CMK (cell line): ENCODE data around the gene PCDH15.

ENCODE experiments used
- DNase-seq: peaks from one replicate; pipeline ENCODE4 v3.0.0-alpha.2; 2010; ENCODE audit warnings: low read depth

The PCDH15 gene

GRCh38 chr10:54125098-54125747 is 675.8 kb downstream of the PCDH15 start:
- no peak for DNase-seq

GRCh38 chr10:54124209-54124885 is 676.7 kb downstream of the PCDH15 start:
- no peak for DNase-seq

DNA sequence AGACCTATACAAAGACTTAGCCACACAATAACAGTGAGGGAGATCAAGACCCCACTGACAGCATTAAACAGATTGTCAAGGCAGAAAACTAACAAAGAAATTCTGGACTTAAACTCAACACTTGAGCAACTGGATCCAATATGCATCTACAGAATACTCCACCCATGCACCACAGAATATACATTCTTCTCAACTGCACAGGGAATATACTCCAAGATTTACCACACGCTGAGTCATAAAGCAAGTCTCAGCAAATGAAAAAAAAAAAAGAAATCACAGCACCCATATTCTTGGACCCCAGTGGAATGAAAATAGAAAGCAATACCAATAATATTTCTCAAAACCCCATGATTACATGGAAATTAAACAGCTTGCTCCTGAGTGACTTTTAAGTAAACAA is 680.2 kb downstream of the PCDH15 start:
- DNase-seq, result no peak

DNA sequence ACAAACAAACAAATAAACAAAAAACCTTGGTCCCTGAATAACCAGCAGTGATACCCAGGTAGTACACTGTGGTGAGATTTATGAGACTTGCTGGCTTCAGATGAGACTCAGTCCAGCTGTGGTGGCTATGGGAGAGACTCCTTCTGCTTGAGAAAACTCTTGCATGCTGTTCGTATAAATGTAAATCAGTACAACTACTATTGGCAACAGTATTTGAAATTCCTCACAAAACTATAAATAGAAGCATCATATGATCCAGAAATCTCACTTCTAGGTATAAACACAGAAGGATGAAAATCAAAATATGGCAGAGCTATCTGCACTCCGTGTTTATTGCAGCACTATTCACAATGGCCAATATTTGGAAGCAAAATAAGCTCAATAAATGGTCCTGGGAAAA is 692.1 kb downstream of the PCDH15 start:
- DNase-seq, result no peak

- no peak for DNase-seq
Measured at GRCh38 chr10:54096892-54097291, 704.1 kb downstream of the PCDH15 start.

DNA sequence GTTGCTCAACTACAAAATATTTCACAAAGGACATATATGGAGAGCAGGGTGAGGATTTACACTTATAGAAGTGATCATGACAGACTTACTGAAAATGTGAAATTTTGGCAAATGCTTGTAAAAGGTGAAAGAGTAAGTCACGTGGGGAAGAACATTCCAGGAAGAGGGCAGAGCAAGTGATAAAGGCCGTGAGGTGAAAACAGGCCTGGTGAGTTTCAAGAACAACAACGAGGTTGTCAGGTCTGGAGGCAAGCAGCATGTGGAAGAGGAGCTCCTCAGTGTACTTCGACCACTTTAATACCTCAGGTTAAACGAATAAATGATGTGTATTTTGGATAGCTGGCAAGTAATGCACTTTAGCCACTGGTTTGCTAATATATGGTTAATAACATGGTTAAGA is 706.7 kb downstream of the PCDH15 start:
- DNase-seq, result no peak

DNA sequence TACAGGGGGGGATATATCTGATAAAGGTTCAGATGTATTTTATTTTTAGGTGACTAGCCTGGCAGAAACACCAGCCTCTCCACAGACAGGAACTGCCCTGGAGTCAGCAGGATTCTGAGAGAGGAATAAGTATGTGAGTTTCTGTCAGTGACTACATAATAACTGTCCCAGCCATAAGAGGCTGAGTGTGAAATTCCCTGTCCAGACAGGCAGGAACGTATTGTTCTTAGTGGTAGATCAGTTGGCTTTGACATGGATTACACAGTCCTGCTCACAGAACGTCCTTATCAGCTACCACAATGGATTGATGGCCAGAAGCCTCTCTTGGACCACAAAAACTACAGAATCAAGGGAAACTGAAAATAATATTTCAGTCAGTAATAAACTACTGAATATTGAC is 709.8 kb downstream of the PCDH15 start:
- DNase-seq, result no peak

DNA sequence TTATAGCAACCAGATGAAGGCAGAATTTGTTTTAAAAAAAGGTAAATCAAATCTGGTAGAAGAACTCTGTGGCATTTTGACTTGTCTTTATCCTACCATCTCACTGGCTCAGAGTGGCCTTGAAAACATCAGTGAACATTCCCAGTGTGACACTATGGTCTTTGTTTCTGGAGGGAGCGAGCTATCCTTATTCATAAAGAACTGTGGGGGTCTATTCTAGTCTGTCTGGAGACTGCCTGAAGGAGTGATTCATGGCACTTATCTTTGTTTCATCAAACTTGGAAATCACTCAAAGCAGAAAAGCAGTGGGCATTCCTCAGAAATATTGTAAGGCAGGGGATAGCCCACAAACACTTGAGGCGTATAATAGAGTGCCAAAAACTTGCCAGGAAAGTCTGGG is 719.1 kb downstream of the PCDH15 start:
- no peak for DNase-seq

DNA sequence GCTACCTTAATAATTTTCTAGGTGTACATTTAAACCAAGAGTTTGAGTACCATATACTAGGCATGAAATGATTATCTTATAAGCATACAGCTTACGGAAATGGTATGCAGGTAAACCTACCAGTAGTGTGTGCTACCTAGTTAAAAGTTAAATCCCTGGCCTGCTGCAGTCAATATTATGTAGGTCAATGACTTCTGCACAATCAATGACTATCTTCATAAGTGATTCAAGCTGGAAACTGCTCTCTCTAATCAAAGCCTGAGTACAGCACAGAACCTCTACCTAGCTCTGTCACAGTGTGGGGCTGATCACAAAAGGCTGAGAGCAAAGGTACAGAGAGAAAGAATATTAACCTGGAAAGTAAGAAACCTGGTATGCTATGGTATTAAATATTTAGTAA is 733.7 kb downstream of the PCDH15 start:
- DNase-seq, result no peak

GRCh38 chr10:54066646-54067045 is 734.4 kb downstream of the PCDH15 start:
- DNase-seq, result no peak

GRCh38 chr10:54065106-54065505 is 735.9 kb downstream of the PCDH15 start:
- DNase-seq, result no peak

DNA sequence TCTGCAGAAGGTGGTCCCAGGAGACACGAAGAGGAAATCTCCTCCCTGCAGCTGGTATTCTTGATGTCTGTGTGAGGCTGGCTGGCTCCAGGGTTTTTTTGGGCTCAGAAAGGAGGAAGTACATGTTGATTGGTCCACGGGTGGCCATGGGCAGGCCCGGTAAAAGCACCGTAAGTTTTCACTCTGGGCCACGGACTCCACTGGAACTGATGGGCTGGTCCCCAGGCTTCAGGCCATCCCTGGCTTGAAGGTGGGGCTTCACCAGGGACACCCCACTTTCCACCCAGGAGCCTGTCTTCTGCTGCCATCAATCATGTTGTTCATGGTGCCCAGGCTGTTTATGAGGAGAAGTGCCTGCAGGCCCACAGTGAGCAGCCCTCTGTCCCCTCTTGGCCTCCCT is 736.8 kb downstream of the PCDH15 start:
- no peak for DNase-seq

- no peak for DNase-seq
Measured at GRCh38 chr10:54063514-54063913, 737.5 kb downstream of the PCDH15 start.

DNA sequence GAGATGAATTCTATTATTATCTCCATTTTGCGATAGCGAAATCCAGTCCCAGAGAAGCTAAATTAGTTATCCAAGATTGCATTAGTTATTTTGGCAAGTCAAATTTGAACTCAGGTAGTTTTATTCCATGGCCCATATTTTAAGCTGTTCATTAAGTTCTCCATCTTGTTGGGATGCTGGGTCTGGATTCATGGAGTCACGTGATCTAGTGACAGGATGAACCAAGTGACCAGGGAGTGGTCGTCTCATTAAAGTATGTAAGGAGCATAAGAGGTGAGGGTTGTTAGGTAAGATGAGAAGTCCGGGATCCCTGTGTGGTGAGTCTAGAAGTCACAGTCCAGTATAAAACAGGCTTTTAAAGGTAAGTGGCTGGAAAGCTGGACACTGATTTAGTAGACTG is 740.5 kb downstream of the PCDH15 start:
- no peak for DNase-seq

GRCh38 chr10:54057357-54057756 is 743.7 kb downstream of the PCDH15 start:
- no peak for DNase-seq

- no peak for DNase-seq
Measured at GRCh38 chr10:54026340-54026739, 774.7 kb downstream of the PCDH15 start.

GRCh38 chr10:54011117-54011516 is 789.9 kb downstream of the PCDH15 start:
- DNase-seq, result no peak

- no peak for DNase-seq
Measured at GRCh38 chr10:54010337-54010933, 790.6 kb downstream of the PCDH15 start.

DNA sequence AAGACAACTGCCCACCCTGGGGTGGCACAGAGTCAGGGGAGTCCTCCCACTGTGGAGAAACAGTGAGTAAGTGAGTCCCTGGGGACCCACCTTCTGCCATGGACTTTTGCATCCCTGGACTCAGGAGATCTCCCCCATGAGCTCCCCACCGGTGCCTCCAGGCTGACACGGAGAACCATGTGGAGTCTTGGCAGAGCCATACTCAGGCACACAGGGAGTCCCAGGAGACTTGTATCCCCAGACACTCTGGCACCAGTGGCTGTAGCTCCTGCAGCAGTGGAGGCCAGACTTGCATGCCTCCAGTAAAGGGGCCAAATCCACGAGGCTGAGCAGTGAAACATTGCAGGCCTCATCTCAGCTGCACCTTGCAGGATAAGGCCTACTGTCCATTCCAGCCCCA is 791.4 kb downstream of the PCDH15 start:
- no peak for DNase-seq

DNA sequence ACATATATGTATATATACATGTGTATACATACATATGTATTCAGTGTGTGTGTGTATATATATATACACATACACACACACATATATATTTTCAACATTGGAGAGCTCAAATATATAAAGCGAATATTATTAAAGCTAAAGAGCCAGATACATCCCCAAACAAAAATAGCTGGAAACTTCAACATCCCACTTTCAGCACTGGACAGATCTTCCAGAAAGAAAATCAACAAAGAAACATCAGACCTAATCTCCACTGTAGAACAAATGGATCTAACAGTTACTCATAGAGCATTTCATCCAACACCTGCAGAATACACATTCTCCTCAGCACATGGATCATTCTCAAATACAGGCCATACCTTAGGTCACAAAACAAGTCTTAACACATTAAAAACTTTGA is 799.0 kb downstream of the PCDH15 start:
- no peak for DNase-seq

- no peak for DNase-seq
Measured at GRCh38 chr10:53997953-53998352, 803.1 kb downstream of the PCDH15 start.

DNA sequence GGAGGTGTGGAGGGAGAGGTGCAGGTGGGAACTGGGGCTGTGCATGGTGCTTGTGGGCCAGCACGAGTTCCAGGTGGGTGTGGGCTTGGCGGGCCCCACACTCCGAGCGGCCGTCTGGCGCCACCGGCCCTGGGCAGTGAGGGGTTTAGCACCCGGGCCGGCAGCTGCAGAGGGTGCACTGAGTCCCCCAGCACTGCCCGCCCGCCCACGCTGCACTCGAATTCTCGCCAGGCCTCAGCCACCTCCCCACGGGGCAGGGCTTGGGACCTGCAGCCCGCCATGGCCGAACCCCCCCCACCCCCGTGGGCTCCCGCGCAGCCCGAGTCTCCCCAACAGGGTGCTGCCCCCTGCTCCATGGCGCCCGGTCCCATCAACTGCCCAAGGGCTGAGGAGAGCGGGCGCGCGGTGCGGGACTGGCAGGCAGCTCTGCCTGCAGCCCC is 810.2 kb downstream of the PCDH15 start:
- no peak for DNase-seq

DNA sequence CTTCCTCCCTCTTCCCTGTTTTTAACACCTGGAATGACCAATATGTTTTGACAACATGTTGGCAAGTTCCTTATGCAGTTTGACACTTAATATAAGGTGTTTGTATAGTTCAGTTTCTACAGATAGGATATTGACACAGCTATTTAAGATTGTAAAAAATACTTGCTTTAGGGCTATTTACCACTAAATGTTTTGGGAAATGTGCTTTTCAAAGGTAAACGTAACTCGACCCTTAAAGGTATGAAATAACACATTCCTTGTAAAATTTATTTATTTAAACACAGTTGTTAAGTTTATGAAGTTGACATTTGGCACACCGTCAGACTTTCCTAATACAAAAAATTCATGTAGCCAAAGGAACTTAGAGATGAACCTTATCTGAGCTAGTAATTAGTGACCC is 817.6 kb downstream of the PCDH15 start:
- no peak for DNase-seq

DNA sequence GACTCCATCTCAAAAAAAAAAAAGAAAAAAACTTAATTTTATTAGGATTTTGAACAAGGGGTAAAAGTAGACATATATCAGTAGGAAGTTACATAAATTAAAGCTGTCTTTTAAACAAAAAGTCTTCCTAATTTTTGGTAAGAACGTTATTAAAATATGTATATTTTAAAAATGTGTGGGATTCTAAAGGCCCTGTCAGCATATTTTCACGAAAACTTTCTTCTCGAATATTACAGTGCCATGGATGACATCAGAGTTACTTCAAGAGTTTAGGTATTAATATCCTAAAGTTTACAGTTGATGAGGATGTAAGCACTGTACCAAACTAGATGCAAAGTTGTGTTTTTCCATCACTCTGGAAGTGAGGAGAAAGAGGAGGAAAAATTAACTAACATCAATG is 820.8 kb downstream of the PCDH15 start:
- DNase-seq, result no peak
